Hypothalamus (tissue), 51 donors: ENCODE results near the gene SNX15.

Source experiments
- DNase-seq, 51 donors: peaks; one replicate each; lab custom pipeline; 2025; lab: John Stamatoyannopoulos, UW

SNX15 gene

DNA sequence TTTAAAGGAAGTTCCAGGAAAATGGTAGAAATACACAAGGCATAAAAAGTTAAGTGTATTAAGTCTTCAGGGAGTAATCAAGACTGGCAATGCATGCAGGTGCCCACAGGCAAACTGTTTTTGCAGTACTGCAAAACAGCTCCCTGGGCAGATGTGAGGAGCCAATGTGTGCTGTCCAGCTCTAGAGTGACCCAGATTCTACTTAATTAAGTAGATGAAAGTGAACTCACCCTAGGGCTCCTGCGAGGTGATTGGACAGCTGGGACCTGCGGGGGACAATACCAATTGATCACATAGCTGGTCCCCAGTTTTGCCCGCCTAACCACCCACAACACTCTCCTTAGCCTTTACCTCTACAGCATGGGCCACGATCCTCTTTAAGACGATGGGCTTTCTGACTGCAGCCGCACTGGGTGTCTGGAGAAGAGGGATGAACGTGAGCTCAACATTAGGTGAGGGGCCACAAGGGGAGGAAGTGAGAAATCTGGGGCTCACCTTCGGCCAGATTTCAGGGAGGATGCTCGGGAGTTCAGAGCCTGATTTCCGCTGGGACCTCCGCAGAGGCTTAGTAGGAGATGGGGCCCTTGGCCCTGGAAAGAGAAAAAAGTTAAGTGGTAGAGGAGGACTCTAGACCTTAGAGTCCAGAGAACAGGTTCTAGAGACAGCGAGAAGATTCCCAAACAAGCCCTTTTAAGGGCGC, 56.0 kb downstream of the SNX15 start:
- DNase-seq = no peak

DNA sequence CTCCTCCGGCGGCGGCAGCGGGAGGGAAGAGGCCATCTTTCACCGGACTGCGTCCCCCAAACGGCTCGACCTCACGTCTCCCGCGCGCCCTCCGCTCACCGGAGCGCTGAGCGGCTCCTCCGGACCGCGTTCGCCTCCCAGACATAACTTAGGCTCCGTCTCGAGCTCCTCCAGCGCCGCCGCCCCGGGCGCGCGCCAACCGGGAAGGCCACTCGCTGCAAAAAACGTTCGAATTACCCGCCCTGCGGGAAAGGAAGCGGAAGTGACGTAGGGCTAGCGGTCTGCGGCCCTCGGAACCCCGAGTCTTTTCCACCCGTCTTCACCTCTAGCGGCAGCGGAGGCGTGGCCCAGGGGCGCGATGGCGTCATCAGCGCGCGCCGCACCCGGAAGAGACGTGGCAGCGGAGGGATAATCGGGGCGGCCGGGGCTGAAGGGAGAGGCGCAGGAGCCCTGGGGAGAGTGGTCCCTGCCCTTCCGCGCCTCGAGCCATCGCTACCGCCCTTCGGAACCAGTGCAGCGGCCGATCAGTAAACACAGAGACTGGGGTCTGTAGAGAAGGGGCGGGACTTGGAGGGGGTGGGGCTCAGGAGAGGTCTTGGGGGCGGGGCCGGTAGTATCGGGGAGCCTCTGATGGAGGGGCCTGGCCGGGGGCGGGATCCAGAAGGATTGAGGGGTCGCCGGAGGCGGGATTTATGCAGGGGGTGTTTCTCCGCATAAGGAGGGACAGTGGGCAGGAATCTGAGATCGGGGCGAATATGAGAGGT, 56.8 kb downstream of the SNX15 start, which contains the start of the genes CDCA5 and ZFPL1:
TSS of gene CDCA5 (minus strand) at position 207 of the 764 bp plus-strand sequence. CDS start at position 145, 62 bp downstream.
TSS of gene ZFPL1 (plus strand) at position 389 of the 764 bp plus-strand sequence. CDS start 477 bp downstream, outside the sequence.
- DNase-seq = peak; percentile 58 to 98 (median 92)

DNA sequence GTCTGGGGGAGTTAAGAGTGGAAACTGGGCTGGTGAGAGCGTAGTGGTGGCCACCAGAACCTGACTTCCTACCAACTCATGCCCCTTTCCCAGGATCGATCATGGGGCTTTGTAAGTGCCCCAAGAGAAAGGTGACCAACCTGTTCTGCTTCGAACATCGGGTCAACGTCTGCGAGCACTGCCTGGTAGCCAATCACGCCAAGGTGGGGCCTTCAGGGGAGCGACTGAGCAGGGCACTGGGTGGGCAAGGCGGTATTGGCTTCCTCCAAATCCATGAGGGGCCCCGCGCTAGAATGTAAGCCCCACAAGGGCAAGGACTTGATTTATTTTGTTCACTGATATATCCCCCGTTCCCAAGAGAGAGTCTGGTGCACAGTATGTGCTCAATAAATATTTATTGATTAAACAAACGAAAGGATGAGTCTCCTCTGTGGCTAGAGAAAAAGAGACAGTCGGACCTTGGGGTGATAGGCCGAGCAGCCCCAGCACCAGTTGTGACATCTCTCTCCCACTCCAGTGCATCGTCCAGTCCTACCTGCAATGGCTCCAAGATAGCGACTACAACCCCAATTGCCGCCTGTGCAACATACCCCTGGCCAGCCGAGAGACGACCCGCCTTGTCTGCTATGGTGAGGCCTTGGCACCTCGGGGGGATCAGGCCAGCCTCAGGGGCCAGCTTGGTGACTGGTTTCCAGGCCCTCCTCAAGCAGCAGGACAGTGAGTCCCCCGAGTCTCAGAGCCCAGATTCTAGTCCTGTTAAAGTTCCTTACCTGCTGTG, 57.5 kb downstream of the SNX15 start:
- DNase-seq = no peak

DNA sequence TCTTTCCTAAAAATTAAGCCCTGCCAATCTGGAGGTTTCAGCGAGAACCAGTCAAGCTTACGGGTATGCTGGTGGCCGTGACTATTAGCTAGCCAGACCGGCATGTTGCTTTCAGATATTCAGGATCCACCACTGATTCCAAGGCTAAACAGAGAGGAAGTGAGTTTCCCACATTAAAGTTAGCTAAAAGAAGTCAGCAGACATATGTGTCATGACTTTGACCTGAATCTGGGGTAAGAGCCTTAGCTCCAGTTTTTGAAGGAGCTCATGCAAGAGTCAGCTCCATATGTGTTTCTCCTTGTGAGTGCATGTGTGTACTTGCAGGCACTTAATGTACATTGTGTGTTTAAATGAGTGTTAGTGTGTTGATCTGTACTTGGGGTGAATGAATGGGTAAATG, 58.2 kb downstream of the SNX15 start:
- DNase-seq = no peak

DNA sequence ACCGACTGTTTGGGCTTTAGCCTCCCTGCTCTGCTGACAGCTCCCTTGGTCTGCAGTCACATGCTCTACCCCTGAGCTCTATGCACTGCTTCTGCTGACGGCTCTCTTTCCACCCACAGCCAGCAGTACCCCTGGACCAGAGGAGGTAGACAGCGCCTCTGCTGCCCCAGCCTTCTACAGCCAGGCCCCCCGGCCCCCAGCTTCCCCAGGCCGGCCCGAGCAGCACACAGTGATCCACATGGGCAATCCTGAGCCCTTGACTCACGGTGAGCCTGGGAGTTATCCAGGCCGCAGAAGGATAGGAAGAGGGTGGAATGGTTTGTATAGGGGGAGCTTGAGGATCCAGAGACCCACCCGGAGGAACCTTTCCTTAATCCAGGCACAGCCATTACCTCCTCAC, 59.6 kb downstream of the SNX15 start:
- DNase-seq = no peak

DNA sequence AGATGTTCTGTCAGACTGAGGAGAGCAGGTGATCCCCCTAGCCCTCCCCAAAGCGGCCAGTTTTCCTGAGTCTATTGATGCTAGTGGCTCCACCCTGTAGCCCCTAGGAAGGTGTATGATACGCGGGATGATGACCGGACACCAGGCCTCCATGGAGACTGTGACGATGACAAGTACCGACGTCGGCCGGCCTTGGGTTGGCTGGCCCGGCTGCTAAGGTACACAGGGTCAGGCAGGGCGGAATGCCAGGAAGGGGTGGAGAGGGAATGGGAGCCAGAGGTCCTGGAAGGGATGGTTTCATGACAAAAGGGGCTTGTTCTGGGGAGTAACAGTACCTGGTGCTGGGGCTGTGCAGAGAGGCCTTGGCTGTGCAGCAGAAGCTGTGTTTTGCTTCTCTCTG, 60.0 kb downstream of the SNX15 start:
- DNase-seq = no peak

DNA sequence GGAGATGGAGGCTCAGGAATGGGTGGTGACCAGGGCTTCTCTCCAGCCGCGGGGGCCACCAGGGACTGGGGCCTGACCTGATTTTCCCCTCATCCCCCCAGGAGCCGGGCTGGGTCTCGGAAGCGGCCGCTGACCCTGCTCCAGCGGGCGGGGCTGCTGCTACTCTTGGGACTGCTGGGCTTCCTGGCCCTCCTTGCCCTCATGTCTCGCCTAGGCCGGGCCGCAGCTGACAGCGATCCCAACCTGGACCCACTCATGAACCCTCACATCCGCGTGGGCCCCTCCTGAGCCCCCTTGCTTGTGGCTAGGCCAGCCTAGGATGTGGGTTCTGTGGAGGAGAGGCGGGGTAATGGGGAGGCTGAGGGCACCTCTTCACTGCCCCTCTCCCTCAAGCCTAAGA, 60.6 kb downstream of the SNX15 start:
- no peak for DNase-seq

DNA sequence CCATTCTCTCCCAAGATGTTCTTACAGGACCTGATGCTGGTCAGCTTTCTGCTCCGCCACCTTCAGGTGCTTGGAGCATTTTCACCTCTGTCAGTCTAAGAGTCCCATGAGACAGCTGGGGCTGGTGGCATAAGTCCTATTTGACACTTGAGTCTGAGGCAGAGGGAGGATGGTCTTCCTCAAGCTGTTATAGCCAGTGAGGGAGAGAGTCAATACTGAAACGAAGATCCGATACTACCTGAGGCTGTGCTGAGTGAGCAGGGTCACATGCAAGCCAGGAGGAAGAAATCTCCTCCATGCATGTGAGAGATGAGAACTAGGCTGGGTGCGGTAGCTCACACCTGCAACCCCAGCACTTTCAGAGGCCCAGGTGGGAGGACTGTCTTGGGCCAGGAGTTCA, 62.4 kb downstream of the SNX15 start:
- no peak for DNase-seq
